PC-3 (cell line): ENCODE results near the gene MCCC1. TPM values are rescaled to one million over a fixed set of nuclear protein-coding genes. Genes with fewer than 3 reads are reported as not detected.
"Not testable (repeated sequence)": the region's sequence is repeated elsewhere in the genome, so short reads cannot be mapped to it uniquely, and the experiment has no call there.

Experiments
- ATAC-seq: fragments of 200-7000 bp; cut with Tn5 transposase; 2 replicates; pipeline ENCODE4 v1.9.1; 2020; ENCODE audit warnings: mild to moderate bottlenecking, moderate library complexity
- BruUV-seq: library from RNA; stranded (reverse); fragments of 400-500 nt; replicated peaks from 2 replicates; lab custom pipeline; 2021; lab: Mats Ljungman, UMichigan
- CTCF ChIA-PET: fragments of 300-600 bp; sonication (Branson Sonifier 250); formaldehyde crosslinking; loops from one replicate; lab custom pipeline; 2022; ENCODE audit warnings: antibody characterized with exemption; lab: Charles Lee
- POLR2A ChIA-PET: fragments of 300-600 bp; sonication (Branson Sonifier 250); formaldehyde crosslinking; loops from one replicate; lab custom pipeline; 2022; ENCODE audit warnings: antibody characterized with exemption; ENCODE audit not compliant: unreplicated experiment; lab: Charles Lee
- DNase-seq: peaks from one replicate; pipeline ENCODE4 v3.0.0-alpha.2; 2015
- H2AFZ ChIP-seq: fragments of 300-600 bp; sonication (generic); 2 replicates; pipeline ENCODE4 v1.6.0; 2016; ENCODE audit warnings: antibody characterized with exemption, low read length
- H3F3A ChIP-seq: fragments of 300-600 bp; sonication (generic); one replicate; pipeline ENCODE4 v1.6.0; 2017; ENCODE audit warnings: antibody characterized with exemption, low read length, control low read depth, mild to moderate bottlenecking; ENCODE audit not compliant: unreplicated experiment
- H3K27ac ChIP-seq: fragments of 300-600 bp; sonication (generic); 2 replicates; pipeline ENCODE4 v1.5.1; 2016; ENCODE audit warnings: mild to moderate bottlenecking, low read length
- H3K27me3 ChIP-seq: fragments of 300-600 bp; sonication (generic); 2 replicates; pipeline ENCODE4 v1.6.1; 2016; ENCODE audit warnings: low read length, mixed read lengths
- H3K36me3 ChIP-seq: fragments of 300-600 bp; sonication (generic); 2 replicates; pipeline ENCODE4 v1.6.1; 2016; ENCODE audit warnings: low read depth, mixed run types, low read length, mixed read lengths
- H3K4me1 ChIP-seq: fragments of 300-600 bp; sonication (generic); 2 replicates; pipeline ENCODE4 v1.5.1; 2016; ENCODE audit warnings: low read length; ENCODE audit not compliant: insufficient read depth
- H3K4me2 ChIP-seq: fragments of 300-600 bp; sonication (generic); 2 replicates; pipeline ENCODE4 v1.6.0; 2016; ENCODE audit warnings: low read length
- H3K4me3 ChIP-seq: fragments of 300-600 bp; sonication (generic); 2 replicates; pipeline ENCODE4 v1.5.1; 2016; ENCODE audit warnings: mild to moderate bottlenecking, low read length, mixed read lengths
- H3K79me2 ChIP-seq: fragments of 300-600 bp; sonication (generic); 2 replicates; pipeline ENCODE4 v1.6.1; 2017; ENCODE audit warnings: low read length, mixed read lengths
- H3K9ac ChIP-seq: fragments of 300-600 bp; sonication (generic); 2 replicates; pipeline ENCODE4 v1.6.0; 2016; ENCODE audit warnings: mild to moderate bottlenecking, low read length
- H3K9me2 ChIP-seq: fragments of 300-600 bp; sonication (generic); replicated peaks from 2 replicates; pipeline ENCODE4 v1.6.1; 2016; ENCODE audit warnings: mixed run types, low read length, mixed read lengths
- H3K9me3 ChIP-seq: fragments of 300-600 bp; sonication (generic); 2 replicates; pipeline ENCODE4 v1.6.1; 2016; ENCODE audit warnings: low read length, mixed read lengths
- H4K20me1 ChIP-seq: fragments of 300-600 bp; sonication (generic); 2 replicates; pipeline ENCODE4 v1.6.1; 2016; ENCODE audit warnings: low read length, mixed read lengths
- CTCF ChIP-seq: fragments of 300-600 bp; sonication (generic); conservative IDR thresholded peaks from 2 replicates; pipeline ENCODE4 v1.5.1; 2017; ENCODE audit warnings: antibody characterized with exemption, low read depth, mild to moderate bottlenecking, low read length
- EZH2 ChIP-seq: fragments of 300-600 bp; sonication (generic); IDR thresholded peaks from one replicate; pipeline ENCODE4 v1.6.1; 2017; ENCODE audit warnings: antibody characterized with exemption, mild to moderate bottlenecking, low read length; ENCODE audit not compliant: unreplicated experiment
- EZH2phosphoT487 ChIP-seq: fragments of 300-600 bp; sonication (generic); IDR thresholded peaks from 2 replicates; pipeline ENCODE4 v1.6.1; 2018; ENCODE audit warnings: mild to moderate bottlenecking, antibody characterized with exemption, low read length, borderline replicate concordance
- intact Hi-C: fragments of 100-400 bp; cut with micrococcal nuclease; formaldehyde crosslinking; loops from 2 replicates; pipeline ENCODE4 v1.9.0; 2023
- total RNA-seq: library from RNA; depleted of rRNA; stranded (reverse); fragments of >200 nt; gene quantifications from 2 replicates; pipeline ENCODE4 v1.2.3, GENCODE V29; 2014

MCCC1 gene
- total RNA-seq, 1 experiment from 2014 or later: 18.5 TPM

GRCh38 chr3:183108470-183108869 is 9.2 kb upstream of the MCCC1 start:
- TF ChIP-seq EZH2 (no peak), EZH2phosphoT487 (no peak), CTCF (no peak)
- no peaks in the 10 kb centered on the region for H3K9me3 ChIP-seq
- no peaks in the 10 kb centered on the region for H3K79me2 ChIP-seq
- H4K20me1 ChIP-seq: no peaks in the 10 kb centered on the region
- DNase-seq (no peak), ATAC-seq (no peak)
- POLR2A ChIA-PET: interaction anchor here (0.5 kb wide), 1 partner anchor 589 kb away, joined by 3 read pairs; the partner anchor contains the start of gene YEATS2
- no peaks in the 10 kb centered on the region for H3K9me2 ChIP-seq
- H2AFZ ChIP-seq: no peak overlapping the region
- H3K27me3 ChIP-seq: no peaks in the 10 kb centered on the region
- H3F3A ChIP-seq: no peaks in the 10 kb centered on the region
- H3K9ac ChIP-seq: no peak overlapping the region
- peak overlapping the region; percentile 11 for H3K27ac ChIP-seq
- peaks cover 20% of the 10 kb centered on the region for H3K4me1 ChIP-seq
- CTCF ChIA-PET: interaction anchor here (0.6 kb wide), 1 partner anchor 81 kb away, joined by 3 read pairs; no protein-coding TSS in a partner anchor
- intact Hi-C loops: no loop called here
- no peaks in the 10 kb centered on the region for H3K36me3 ChIP-seq
- no peak overlapping the region for H3K4me3 ChIP-seq
- no peak overlapping the region for H3K4me2 ChIP-seq
- no TSS peak for BruUV-seq

- Histone ChIP-seq H3F3A (no peaks in the 10 kb centered on the region), H3K4me3 (no peak overlapping the region), H3K4me1 (peaks cover 20% of the 10 kb centered on the region), H2AFZ (no peak overlapping the region), H3K27me3 (no peaks in the 10 kb centered on the region), H4K20me1 (no peaks in the 10 kb centered on the region), H3K9me3 (no peaks in the 10 kb centered on the region), H3K9me2 (no peaks in the 10 kb centered on the region), H3K9ac (no peak overlapping the region), H3K4me2 (peak overlapping the region; percentile 27; the same call in 1 of the 2 replicates), H3K36me3 (no peaks in the 10 kb centered on the region), H3K79me2 (no peaks in the 10 kb centered on the region), H3K27ac (peak overlapping the region; percentile 11)
- intact Hi-C loops: no loop called here
- TF ChIP-seq EZH2phosphoT487 (no peak), CTCF (no peak), EZH2 (no peak)
- BruUV-seq: no TSS peak
- ATAC-seq (peak; percentile 89), DNase-seq (peak; percentile 56)
- ChIA-PET CTCF (no interaction called here), POLR2A (interaction anchor here (0.5 kb wide), 2 partner anchors 191 to 589 kb away, joined by 3 read pairs; partner anchors contain the start of gene YEATS2)
Observed at GRCh38 chr3:183108001-183108449, 8.7 kb upstream of the MCCC1 start.

GRCh38 chr3:183107372-183107771 is 8.1 kb upstream of the MCCC1 start:
- H3K9me3 ChIP-seq, CTCF ChIA-PET, H3K9ac ChIP-seq, H3K9me2 ChIP-seq, H3K27me3 ChIP-seq, H3K36me3 ChIP-seq, ATAC-seq, H3K79me2 ChIP-seq, H2AFZ ChIP-seq, H3K4me2 ChIP-seq, intact Hi-C loops, BruUV-seq, H3K4me3 ChIP-seq, H3F3A ChIP-seq, H4K20me1 ChIP-seq, H3K27ac ChIP-seq, DNase-seq: not testable (repeated sequence)
- H3K4me1 ChIP-seq: peaks cover 20% of the 10 kb centered on the region
- POLR2A ChIA-PET: interaction anchor here (0.5 kb wide), 1 partner anchor 191 kb away, joined by 3 read pairs; no protein-coding TSS in a partner anchor
